ENCODE measurements around the gene SLC25A44. TPM values are rescaled to one million over a fixed set of nuclear protein-coding genes. Genes with fewer than 3 reads are reported as not detected.

SLC25A44 gene
- total RNA-seq, 2 experiments from 2014 or later, result 31.8 to 33.8 TPM

DNA sequence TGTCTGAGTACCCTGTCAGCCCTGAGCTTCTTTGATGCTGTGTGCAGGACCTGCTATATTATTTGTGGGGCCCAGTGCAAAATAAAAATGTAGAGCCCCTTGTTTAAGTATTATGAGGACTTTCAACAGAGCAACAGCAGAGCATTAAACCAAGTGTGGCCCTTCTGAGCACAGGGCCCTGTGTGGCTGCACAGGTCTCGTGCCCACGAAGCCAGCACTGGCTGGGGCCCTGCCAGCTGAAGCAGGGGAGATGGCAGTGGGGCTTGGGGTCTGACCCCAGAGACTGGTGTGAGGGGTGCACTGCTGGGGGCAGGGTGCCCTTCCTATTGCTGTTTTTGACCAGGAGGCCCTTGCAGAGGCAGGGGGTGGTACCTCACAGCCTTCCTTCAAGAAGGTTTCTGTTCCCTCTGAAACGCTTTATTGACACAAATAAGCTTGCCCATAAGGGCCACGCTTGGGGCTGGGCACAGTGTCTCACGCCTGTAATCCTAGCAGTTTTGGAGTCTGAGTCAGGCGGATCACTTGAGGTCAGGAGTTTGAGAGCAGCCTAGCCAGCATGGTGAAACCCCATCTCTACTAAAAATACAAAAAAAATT lies 42.7 kb upstream of the SLC25A44 start:
- ChIA-PET POLR2A (interaction anchor here (0.8 to 5.0 kb wide), 4 partner anchors 42 to 72 kb away, joined by 3 to 37 read pairs (median 5); partner anchors contain the start of gene PMF1), CTCF (interaction anchor here (0.6 to 3.4 kb wide), 6 partner anchors 9 to 353 kb away, joined by 3 to 51 read pairs (median 4); partner anchors contain the start of gene PMF1)
- Mint-ChIP-seq H3K9me3 (ENCODE audit: insufficient read depth) (no peaks in the 10 kb centered on the region), H3K27ac (no peak overlapping the region), H3K27me3 (ENCODE audit: low read depth) (no peaks in the 10 kb centered on the region), H3K36me3 (ENCODE audit: low read depth) (no peaks in the 10 kb centered on the region), H3K4me3 (no peak overlapping the region), H3K4me1 (ENCODE audit: low read depth) (peaks cover 83% of the 10 kb centered on the region)
- no peak for DNase-seq
- ATAC-seq, result no peak

DNA sequence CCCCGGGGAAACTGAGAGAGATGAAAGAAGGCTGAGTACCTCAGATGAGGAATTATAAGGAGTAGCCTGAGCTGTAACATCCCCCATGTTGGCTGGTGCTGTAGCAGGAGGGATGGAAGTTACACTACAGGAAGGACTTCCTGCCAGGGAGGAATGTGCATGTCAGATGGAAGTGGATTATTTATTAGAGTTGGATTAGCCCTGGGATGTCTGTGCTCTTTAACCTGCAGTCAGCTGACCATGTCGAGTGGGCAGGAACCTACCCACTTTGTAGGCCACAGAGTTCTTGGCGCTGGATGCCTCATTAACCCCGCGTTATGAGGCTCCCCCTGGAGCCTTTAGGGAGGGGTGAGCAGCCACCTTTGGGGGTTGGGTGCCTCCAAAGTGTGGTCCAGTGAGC lies 41.3 kb upstream of the SLC25A44 start:
- ATAC-seq (no peak), DNase-seq (no peak)
- Mint-ChIP-seq H3K4me1 (ENCODE audit: low read depth) (peaks cover 83% of the 10 kb centered on the region), H3K27me3 (ENCODE audit: low read depth) (no peaks in the 10 kb centered on the region), H3K36me3 (ENCODE audit: low read depth) (peaks cover 11% of the 10 kb centered on the region), H3K9me3 (ENCODE audit: insufficient read depth) (no peaks in the 10 kb centered on the region), H3K4me3 (no peak overlapping the region), H3K27ac (peak overlapping the region; percentile 73)
- ChIA-PET CTCF (interaction anchor here (3.4 kb wide), 1 partner anchor 73 kb away, joined by 51 read pairs; no protein-coding TSS in a partner anchor), POLR2A (interaction anchor here (0.7 to 2.0 kb wide), 3 partner anchors 41 to 60 kb away, joined by 3 to 7 read pairs (median 4); partner anchors contain the start of genes PMF1 and SLC25A44)

DNA sequence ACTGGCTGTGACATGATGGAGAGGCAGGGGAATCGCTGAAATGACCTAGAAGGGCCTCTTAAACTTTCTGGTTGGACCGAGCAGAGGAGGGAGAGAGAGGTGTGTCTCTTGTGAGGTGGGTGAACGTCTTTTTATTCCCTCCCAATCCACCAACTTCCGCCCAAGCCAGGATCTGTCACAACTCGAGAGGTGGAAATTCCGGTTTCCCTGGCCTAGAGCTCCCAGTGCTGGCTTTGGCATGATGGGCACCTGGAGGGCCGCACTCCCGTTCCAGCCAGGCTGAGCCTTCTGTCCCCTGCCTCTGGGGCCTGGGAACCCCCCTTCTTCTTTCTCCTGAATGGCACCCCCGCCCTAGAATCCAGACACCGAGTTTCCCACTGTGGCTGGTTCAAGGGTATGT lies 40.5 kb upstream of the SLC25A44 start, which contains the start of gene SEMA4A:
TSS of gene SEMA4A (plus strand) at position 224 of the 400 bp plus-strand sequence. CDS start 994 bp downstream, outside the sequence.
- Mint-ChIP-seq H3K36me3 (ENCODE audit: low read depth) (peaks cover 16% of the 10 kb centered on the region), H3K4me3 (peak within 1 kb of the TSS; percentile 81), H3K27me3 (ENCODE audit: low read depth) (no peaks in the 10 kb centered on the region), H3K9me3 (ENCODE audit: insufficient read depth) (no peaks in the 10 kb centered on the region), H3K4me1 (ENCODE audit: low read depth) (peaks cover 83% of the 10 kb centered on the region), H3K27ac (peak within 1 kb of the TSS; percentile 74)
- ATAC-seq (no peak), DNase-seq (no peak)
- CTCF ChIA-PET, result interaction anchor here (1.3 to 3.4 kb wide), 2 partner anchors 20 to 71 kb away, joined by 4 to 30 read pairs; no protein-coding TSS in a partner anchor
- POLR2A ChIA-PET, result interaction anchor here (1.1 to 2.8 kb wide), 5 partner anchors 11 to 72 kb away, joined by 5 to 13 read pairs (median 7); partner anchors contain the start of genes PMF1 and SLC25A44

DNA sequence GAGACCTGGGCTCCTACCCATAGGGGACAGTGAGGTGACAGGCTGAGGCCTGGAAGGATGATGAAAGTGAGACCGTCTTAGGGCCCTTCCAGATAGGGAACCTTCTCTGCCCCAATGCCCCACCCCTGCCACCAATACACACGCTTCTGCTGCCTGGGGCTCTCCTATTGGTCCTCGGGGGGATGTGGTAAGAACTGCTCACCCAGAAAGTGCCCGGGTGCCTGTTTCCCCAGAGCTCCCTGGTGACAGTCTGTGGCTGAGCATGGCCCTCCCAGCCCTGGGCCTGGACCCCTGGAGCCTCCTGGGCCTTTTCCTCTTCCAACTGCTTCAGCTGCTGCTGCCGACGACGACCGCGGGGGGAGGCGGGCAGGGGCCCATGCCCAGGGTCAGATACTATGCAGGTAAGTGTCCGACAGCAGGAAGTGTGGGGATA lies 39.6 kb upstream of the SLC25A44 start:
- Mint-ChIP-seq H3K4me1 (ENCODE audit: low read depth) (peaks cover 84% of the 10 kb centered on the region), H3K9me3 (ENCODE audit: insufficient read depth) (no peaks in the 10 kb centered on the region), H3K36me3 (ENCODE audit: low read depth) (peaks cover 24% of the 10 kb centered on the region), H3K27ac (peak overlapping the region; percentile 74), H3K27me3 (ENCODE audit: low read depth) (no peaks in the 10 kb centered on the region), H3K4me3 (peak overlapping the region; percentile 81)
- ATAC-seq (peak; percentile 93), DNase-seq (peak; percentile 77)
- ChIA-PET POLR2A (interaction anchor here (0.9 to 2.8 kb wide), 11 partner anchors 10 to 164 kb away, joined by 3 to 13 read pairs (median 4); partner anchors contain the start of genes PMF1 and SLC25A44), CTCF (interaction anchor here (1.0 to 3.4 kb wide), 4 partner anchors 19 to 105 kb away, joined by 3 to 30 read pairs (median 4); no protein-coding TSS in a partner anchor)

DNA sequence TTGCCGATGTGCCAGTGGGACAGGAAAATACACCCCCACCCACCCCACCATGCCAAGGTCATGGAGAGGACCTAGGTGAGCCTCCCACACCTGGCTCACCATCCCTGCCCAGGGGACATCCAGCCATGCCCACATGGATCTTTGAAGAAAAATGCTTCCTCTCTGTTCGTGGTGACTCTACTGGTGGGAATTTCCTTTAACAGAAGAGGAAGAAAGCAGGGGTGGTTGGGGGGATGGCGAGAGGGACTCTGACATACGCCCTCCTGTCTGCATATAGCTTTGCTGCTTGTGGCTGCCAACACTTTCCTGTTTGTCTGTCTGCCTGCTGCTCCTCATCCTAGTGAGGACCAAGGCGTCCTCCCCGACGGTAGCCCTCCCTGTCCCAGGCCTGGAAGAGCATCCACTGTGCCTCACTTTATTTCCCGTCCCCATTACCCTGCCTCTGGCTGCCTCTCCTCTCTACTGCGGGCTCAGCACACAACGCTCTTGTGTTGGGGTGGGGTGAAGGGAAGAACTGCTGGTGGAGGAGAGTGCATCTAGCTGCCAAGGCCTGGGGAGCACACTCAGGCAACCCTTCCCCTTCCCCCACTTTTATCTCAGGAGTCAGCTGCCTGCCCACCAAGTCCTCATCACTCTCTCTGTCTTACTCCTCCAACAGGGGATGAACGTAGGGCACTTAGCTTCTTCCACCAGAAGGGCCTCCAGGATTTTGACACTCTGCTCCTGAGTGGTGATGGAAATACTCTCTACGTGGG lies 38.0 kb upstream of the SLC25A44 start:
- CTCF ChIA-PET, result interaction anchor here (1.1 to 3.4 kb wide), 6 partner anchors 8 to 103 kb away, joined by 3 to 30 read pairs (median 4); partner anchors contain the start of gene SLC25A44
- Mint-ChIP-seq H3K4me3 (peak overlapping the region; percentile 81), H3K9me3 (ENCODE audit: insufficient read depth) (no peaks in the 10 kb centered on the region), H3K27me3 (ENCODE audit: low read depth) (no peaks in the 10 kb centered on the region), H3K27ac (peak overlapping the region; percentile 80), H3K4me1 (ENCODE audit: low read depth) (peaks cover 90% of the 10 kb centered on the region), H3K36me3 (ENCODE audit: low read depth) (peaks cover 28% of the 10 kb centered on the region)
- POLR2A ChIA-PET, result interaction anchor here (0.6 to 2.8 kb wide), 6 partner anchors 8 to 64 kb away, joined by 3 to 13 read pairs (median 4); partner anchors contain the start of genes PMF1 and SLC25A44
- DNase-seq (no peak), ATAC-seq (no peak)

DNA sequence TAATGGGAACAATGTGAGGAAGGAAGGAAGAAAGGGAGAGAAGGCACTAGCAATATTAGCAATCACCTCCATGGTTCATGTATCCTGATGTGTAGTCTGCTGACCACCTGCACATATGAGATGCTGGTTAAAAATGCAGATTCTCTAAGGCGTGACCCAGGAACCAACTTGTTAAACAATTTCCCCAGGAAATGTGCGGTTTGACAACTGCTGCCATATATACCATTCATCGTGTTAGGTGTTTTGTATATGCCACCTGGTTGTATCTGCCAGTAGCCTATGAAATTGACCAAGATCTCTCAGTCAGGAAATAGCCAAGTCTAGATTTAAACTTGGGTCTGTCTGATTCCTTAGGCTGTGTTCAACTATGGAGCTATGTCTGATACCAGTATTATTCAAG lies 36.4 kb upstream of the SLC25A44 start:
- POLR2A ChIA-PET, result no interaction called here
- ATAC-seq (no peak), DNase-seq (no peak)
- H3K4me3 Mint-ChIP-seq, result no peak overlapping the region
- CTCF ChIA-PET, result no interaction called here
- no peaks in the 10 kb centered on the region for H3K9me3 Mint-ChIP-seq (ENCODE audit: insufficient read depth)
- peaks cover 34% of the 10 kb centered on the region for H3K36me3 Mint-ChIP-seq (ENCODE audit: low read depth)
- H3K4me1 Mint-ChIP-seq (ENCODE audit: low read depth), result peaks cover 85% of the 10 kb centered on the region
- peak overlapping the region; percentile 13 for H3K27ac Mint-ChIP-seq
- no peaks in the 10 kb centered on the region for H3K27me3 Mint-ChIP-seq (ENCODE audit: low read depth)

DNA sequence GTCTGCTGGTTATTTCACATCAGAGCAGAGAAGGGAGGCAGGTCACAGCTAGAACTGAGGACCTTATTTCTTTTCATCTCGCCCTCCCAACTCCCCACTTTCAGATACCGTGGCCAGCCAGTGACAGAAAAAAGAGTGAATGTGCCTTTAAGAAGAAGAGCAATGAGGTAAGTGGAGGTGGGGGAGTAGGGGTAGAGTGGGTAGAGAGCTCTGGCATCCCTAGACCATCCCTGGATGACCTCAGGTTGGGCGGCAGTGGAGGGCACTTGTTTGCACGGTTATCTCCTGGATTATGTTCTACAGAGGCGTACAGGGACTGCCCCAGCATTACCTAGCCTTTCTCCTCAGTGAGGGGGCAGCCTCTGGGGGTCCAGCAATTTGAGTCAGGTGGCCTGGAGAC lies 35.9 kb upstream of the SLC25A44 start:
- DNase-seq (no peak), ATAC-seq (no peak)
- H3K36me3 Mint-ChIP-seq (ENCODE audit: low read depth), result peaks cover 36% of the 10 kb centered on the region
- no peak overlapping the region for H3K4me3 Mint-ChIP-seq
- POLR2A ChIA-PET, result interaction anchor here (1.3 kb wide), 1 partner anchor 36 kb away, joined by 6 read pairs; the partner anchor contains the start of gene SLC25A44
- H3K27me3 Mint-ChIP-seq (ENCODE audit: low read depth), result no peaks in the 10 kb centered on the region
- CTCF ChIA-PET, result no interaction called here
- H3K4me1 Mint-ChIP-seq (ENCODE audit: low read depth), result peaks cover 81% of the 10 kb centered on the region
- peak overlapping the region; percentile 13 for H3K27ac Mint-ChIP-seq
- H3K9me3 Mint-ChIP-seq (ENCODE audit: insufficient read depth), result no peaks in the 10 kb centered on the region

DNA sequence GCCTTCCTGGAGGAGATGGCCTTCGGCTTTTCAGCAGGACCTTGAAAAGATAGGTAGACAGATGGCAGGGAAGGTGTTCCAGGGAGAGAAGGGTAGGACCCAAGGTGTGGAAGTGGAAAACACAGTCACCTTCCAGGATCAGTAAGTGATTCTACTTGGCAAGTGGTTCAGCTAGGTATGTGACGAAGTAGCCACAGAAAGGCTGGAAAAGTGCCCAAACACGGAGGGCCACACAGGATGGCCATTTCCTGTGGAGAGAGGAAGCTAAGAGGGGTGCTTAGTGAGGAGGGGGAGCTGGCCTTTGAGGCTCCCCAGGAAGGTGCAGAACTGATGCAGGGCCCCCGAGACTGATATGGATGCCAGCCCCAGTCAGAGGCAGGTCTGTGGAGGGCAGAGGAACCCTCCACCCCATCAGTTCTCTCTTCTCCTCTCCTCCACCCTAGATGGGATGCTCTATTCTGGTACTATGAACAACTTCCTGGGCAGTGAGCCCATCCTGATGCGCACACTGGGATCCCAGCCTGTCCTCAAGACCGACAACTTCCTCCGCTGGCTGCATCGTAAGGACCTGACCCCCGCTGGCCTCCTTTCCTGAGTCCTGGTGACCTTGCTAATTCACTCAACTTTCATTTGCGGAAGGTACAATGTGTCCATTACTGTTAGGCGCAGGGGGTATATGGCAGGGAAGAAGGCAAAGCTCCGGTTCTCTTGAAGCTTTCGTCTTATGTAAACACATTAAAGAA lies 33.7 kb upstream of the SLC25A44 start:
- Mint-ChIP-seq H3K27me3 (ENCODE audit: low read depth) (no peaks in the 10 kb centered on the region), H3K4me1 (ENCODE audit: low read depth) (peaks cover 60% of the 10 kb centered on the region), H3K27ac (peak overlapping the region; percentile 30), H3K36me3 (ENCODE audit: low read depth) (peaks cover 51% of the 10 kb centered on the region), H3K9me3 (ENCODE audit: insufficient read depth) (no peaks in the 10 kb centered on the region), H3K4me3 (no peak overlapping the region)
- ATAC-seq (no peak), DNase-seq (no peak)
- ChIA-PET CTCF (interaction anchor here (1.2 to 1.6 kb wide), 2 partner anchors 12 to 66 kb away, joined by 3 to 4 read pairs; no protein-coding TSS in a partner anchor), POLR2A (interaction anchor here (0.5 to 1.9 kb wide), 2 partner anchors 45 to 53 kb away, joined by 4 to 5 read pairs; partner anchors contain the start of gene PMF1)

DNA sequence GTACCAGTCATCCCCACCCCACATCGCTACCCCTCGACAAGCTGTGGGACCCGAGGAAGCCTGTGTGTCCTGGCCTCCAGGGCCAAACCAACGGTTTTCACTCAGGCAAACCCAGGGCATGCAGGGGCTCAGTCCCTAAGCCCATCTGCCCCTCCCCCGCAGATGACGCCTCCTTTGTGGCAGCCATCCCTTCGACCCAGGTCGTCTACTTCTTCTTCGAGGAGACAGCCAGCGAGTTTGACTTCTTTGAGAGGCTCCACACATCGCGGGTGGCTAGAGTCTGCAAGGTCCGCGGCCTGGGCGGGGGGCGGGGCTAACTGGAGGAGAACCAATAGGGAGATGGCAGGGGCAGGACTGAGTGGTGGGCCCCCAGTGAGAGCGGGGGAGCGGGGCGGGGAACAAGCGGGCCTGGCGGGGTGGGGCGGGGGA lies 33.1 kb upstream of the SLC25A44 start:
- H3K9me3 Mint-ChIP-seq (ENCODE audit: insufficient read depth), result no peaks in the 10 kb centered on the region
- ATAC-seq (peak; percentile 76), DNase-seq (peak; percentile 67)
- ChIA-PET POLR2A (interaction anchor here (0.5 to 1.9 kb wide), 4 partner anchors 34 to 52 kb away, joined by 3 to 6 read pairs (median 4); partner anchors contain the start of genes PMF1 and SLC25A44), CTCF (interaction anchor here (0.6 to 1.6 kb wide), 3 partner anchors 13 to 65 kb away, joined by 3 to 4 read pairs (median 3); no protein-coding TSS in a partner anchor)
- H3K36me3 Mint-ChIP-seq (ENCODE audit: low read depth), result peaks cover 53% of the 10 kb centered on the region
- H3K27me3 Mint-ChIP-seq (ENCODE audit: low read depth), result no peaks in the 10 kb centered on the region
- H3K27ac Mint-ChIP-seq, result peak overlapping the region; percentile 30
- H3K4me1 Mint-ChIP-seq (ENCODE audit: low read depth), result peaks cover 54% of the 10 kb centered on the region
- H3K4me3 Mint-ChIP-seq, result peak overlapping the region; percentile 60

DNA sequence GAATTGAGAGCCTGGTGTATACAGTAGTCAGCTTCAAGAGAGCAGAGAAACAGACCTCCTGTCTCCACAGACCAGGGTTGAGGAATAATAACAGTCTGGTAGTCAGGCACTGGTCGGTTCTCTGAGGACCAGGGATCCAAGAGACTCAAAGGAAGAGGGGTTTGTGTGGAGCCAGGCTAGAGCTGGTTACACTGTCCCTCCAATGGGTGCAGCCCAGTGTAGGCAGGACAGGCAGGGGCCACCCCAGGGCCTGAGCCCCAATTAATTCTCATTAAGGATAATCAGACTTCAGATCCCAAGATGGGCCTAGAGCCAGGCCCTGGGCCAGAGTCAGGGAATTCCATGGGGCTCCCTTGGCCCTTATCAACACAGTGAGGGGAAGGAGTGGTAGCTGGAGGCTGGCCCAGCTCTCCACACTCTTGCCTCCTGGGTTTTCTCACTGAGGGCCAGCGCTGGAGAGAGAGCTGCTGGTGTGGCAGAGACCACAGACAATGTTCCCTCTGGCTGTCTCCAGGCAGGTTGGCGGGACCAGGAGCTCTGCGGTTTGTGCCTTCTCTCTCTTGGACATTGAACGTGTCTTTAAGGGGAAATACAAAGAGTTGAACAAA lies 31.4 kb upstream of the SLC25A44 start:
- Mint-ChIP-seq H3K4me3 (no peak overlapping the region), H3K9me3 (ENCODE audit: insufficient read depth) (no peaks in the 10 kb centered on the region), H3K4me1 (ENCODE audit: low read depth) (peaks cover 39% of the 10 kb centered on the region), H3K27me3 (ENCODE audit: low read depth) (no peaks in the 10 kb centered on the region), H3K27ac (no peak overlapping the region), H3K36me3 (ENCODE audit: low read depth) (peaks cover 53% of the 10 kb centered on the region)
- no peak for ATAC-seq
- no peak for DNase-seq
- ChIA-PET POLR2A (interaction anchor here (1.5 to 2.8 kb wide), 2 partner anchors 8 to 32 kb away, joined by 6 to 10 read pairs; partner anchors contain the start of genes SEMA4A and SLC25A44), CTCF (interaction anchor here (1.0 to 1.4 kb wide), 2 partner anchors 17 to 63 kb away, joined by 3 to 6 read pairs; no protein-coding TSS in a partner anchor)

All from activated CD8-positive, alpha-beta T cell treated with anti-CD3 and anti-CD28 coated beads, Interleukin-2, amount 10 ng/mL, durations not matched to agents 7 days and 5 days (primary cell).